ENCODE data around the gene SERTAD3.

The SERTAD3 gene

DNA sequence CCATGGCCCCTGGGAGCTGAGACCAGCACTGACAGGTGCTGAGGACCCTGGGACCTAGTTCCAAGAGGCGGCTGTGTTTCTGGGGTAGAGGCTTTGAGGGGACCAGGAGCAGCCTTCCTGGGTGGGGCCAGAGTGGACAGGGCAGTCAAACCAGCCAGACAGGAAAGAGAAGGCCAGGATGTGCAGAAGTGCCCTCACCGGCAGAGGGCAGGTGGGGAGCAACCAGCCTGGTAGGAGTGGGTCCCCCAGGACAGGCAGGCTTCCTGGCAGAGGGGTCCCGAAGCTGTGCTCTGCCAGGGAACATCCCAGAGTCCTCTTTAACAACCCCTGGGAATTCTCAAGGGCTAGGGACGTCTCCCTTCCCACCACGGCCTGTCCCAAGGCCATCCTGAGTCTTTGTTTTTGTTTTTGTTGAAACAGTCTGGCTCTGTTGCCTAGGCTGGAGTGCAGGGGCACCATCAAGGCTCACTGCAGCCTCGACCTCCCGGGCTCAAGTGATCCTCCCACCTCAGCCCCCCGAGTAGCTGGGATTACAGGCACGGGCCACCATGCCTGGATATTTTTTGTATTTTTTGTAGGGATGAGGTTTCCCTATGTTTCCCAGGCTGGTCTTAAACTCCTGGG lies 51.1 kb downstream of the SERTAD3 start:
- Histone ChIP-seq H3K4me1 (0 out of 2 replicates have a peak, but pooled peaks cover under 1% of the 10 kb centered on the region), H3K9me3 (no peaks in the 10 kb centered on the region), H3K36me3 (no peaks in the 10 kb centered on the region), H3K27me3 (peaks cover 34% of the 10 kb centered on the region), H3K4me3 (ENCODE audit: low read depth, low read length) (no peak overlapping the region)
- DNase-seq: peak; percentile 36
- TF ChIP-seq, protein P1, sequence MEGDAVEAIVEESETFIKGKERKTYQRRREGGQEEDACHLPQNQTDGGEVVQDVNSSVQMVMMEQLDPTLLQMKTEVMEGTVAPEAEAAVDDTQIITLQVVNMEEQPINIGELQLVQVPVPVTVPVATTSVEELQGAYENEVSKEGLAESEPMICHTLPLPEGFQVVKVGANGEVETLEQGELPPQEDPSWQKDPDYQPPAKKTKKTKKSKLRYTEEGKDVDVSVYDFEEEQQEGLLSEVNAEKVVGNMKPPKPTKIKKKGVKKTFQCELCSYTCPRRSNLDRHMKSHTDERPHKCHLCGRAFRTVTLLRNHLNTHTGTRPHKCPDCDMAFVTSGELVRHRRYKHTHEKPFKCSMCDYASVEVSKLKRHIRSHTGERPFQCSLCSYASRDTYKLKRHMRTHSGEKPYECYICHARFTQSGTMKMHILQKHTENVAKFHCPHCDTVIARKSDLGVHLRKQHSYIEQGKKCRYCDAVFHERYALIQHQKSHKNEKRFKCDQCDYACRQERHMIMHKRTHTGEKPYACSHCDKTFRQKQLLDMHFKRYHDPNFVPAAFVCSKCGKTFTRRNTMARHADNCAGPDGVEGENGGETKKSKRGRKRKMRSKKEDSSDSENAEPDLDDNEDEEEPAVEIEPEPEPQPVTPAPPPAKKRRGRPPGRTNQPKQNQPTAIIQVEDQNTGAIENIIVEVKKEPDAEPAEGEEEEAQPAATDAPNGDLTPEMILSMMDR (IDR thresholded peaks at IDR 0.05; ENCODE audit: low read depth, low read length): peak; percentile 47

DNA sequence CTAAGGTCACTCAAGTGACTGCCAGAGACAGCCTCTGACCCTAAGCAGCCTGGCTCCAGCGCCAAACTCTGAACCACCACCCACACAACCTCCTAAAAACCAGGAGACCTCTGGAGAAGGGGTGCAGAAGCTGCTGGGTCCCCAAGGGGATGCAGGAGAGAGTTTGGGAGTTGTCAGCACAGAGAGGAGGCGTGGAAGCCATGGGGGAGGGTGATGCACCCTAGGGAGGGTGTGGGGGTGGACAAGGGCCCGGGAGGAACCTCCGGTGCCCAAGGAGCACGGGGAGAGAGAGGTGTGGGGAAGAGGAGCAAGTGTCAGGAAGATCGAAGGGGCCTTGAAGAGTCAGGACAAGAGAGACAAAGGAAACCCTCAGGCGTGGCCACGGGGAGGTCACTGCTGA lies 52.0 kb downstream of the SERTAD3 start:
- no peaks in the 10 kb centered on the region for H3K9me3 ChIP-seq
- H3K27me3 ChIP-seq: peaks cover 25% of the 10 kb centered on the region
- H3K4me1 ChIP-seq: no peaks in the 10 kb centered on the region
- TF ChIP-seq, protein P1 (IDR thresholded peaks at IDR 0.05; ENCODE audit: low read depth, low read length): no peak
- no peak for DNase-seq
- H3K4me3 ChIP-seq (ENCODE audit: low read depth, low read length): no peak overlapping the region
- no peaks in the 10 kb centered on the region for H3K36me3 ChIP-seq

All from BE2C (cell line).